Measurements from ENCODE around the gene CATSPER1.
"Not testable (repeated sequence)": the region's sequence is repeated elsewhere in the genome, so short reads cannot be mapped to it uniquely, and the experiment has no call there.

CATSPER1 gene

DNA sequence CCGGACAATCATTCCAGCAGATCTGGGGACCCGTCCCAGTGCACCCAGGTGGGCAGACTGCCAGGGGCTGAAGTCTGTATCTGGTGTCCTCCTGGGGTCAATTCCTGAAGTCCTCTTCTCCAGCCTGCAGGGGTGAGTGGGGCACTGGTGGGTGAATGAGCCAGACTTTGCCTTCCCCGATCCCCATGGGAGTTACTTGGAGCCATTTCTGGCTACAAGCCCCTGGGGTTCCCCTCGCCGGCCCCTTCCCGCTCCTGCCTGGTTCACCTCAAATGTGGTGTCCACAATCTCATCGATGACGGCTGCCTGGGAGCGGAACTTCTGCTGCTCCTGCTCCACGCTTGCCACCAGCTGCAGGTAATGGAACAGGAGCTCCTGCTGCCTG lies 9.5 kb downstream of the CATSPER1 start:
- DNase-seq = no peak

DNA sequence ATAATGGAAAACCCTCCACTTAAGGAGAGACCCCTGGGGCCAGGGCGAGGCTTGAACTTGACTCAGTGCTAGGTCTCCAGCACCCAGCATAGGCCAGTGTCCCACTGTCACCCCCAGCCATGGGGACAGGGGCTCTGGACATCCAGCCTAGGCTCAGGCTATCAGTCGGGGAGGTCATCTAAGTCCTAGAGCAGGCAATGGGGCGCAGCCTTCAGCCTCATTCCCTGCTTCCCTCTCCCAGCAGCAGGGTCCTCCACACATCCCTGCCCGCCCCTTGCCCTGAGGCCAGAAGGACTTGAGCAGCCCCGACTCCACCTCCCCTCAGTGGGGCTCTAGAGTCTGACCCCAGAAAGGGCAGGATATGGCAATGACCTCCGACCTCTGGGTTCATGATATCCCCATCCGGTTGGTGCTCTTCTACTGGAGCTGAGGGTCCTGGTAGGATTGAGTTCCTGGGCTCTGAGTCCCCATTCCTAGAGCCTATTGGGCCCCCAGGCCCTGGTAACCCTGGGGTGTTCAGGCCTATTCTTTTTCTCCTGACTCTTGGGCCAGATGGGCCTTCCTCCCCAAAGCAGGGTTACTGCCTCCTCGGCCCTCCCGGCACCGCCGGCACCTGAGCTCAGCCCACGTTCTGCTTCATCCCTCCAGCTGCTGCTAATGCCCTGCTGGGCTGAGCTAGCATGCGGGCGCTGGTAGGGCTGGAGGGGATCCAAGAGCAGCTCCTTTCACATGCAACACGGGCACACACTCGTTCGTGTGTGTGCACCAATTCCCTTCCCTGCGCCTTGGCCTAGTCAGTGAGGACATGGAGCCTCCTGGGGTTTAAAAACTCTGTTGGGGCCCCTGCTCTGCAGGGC lies 10.1 kb downstream of the CATSPER1 start:
- DNase-seq = no peak

DNA sequence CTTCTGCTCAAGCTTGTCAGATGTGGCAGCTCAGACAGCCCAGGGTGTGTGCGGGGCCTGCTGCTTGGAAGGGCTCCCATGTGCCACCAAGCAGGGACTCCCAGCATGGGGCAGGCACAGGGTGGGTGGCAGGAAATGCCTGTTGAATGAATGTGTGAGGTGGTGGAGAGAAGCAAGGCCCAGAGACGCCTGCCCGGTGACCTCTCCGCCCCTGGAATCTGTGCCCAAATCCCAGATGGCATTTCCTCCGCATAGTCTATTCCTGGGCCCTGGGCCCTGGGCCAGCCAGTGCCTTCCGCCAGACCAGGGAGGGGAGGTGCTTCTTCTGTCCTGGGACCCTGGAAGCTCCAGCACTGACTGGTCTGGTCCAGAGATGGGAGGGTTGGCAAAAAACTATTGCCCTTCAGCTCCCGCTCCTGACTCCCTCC lies 10.8 kb downstream of the CATSPER1 start:
- no peak for DNase-seq

DNA sequence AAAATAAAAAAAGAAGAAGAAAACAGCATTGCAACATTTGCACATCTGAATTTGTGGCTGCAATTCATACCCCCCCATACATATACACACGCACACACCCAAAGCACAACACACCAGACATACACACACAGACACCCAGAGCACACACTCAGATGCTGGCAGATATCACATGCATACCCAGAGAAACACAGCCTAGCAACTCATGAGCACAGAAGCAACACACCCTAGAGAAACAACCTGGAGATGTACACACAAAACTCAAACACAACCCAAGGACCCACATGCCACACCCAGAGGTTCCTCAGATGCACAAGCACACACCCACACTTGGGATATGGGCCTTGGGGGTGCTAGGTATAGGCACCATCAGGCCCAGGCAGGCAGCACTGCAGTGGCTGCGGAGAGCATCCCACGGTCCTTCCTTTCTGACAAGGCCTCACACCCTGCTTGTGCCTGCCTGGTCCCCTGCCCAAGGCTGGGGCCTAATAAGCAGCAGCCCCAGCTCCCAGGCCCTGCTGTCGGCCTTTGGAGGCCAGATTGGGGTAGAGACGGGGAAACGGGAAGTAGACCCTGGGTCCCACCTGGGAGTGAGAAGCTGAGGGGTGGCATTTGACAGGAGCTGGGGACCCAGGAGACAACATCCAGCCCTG lies 11.3 kb downstream of the CATSPER1 start:
- no peak for DNase-seq

DNA sequence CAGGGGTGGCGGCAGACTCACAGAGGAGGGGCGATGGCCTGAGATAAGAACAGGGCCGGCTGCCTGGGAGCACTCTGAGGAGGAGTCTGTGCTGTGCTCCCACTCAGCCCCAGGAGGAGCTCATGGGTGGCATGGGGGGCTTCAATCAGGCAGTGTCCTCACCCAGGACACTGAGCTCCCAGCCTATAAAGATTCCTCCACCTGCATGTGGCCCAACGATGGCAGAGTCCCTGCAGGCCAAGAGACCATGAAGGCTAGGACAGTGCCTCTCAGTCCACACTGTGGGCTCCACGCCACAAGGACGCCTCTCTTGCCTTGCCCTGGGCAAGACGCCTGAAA lies 12.5 kb downstream of the CATSPER1 start:
- DNase-seq = no peak

DNA sequence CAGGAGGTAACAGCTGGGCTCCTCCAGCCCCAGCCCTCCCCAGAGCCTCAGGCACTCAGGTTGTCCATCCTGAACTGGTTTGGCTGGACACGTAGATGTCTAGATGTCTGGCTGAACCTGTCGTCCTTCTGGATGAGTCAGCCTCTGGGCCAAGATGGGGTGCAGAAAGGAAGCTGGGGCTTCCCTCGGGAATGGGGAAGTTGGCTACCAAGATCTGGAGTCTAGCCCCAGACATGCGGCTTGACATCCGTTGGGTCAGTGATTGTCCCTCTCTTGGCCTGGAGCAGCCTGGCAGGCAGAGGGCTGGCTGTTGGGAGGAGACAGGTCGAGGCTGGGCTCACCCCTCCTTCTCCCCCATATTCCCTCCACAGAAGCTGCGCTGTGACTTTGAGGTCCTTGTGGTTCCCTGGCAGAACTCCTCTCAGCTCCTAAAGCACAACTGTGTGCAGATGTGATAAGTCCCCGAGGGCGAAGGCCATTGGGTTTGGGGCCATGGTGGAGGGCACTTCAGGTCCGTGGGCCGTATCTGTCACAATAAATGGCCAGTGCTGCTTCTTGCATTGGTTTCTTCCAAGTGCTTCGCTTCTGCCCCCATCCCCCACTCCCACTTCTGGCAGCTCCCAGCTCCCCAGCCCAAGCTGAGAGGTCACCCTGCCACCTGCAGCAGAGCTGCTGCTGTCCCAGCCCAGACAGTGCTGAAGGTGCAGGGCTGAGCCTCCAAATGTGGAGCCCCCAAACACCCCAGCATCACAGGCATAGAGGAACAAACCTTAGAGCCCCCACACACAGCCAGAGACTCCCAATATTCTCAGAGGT lies 13.1 kb downstream of the CATSPER1 start:
- no peak for DNase-seq

DNA sequence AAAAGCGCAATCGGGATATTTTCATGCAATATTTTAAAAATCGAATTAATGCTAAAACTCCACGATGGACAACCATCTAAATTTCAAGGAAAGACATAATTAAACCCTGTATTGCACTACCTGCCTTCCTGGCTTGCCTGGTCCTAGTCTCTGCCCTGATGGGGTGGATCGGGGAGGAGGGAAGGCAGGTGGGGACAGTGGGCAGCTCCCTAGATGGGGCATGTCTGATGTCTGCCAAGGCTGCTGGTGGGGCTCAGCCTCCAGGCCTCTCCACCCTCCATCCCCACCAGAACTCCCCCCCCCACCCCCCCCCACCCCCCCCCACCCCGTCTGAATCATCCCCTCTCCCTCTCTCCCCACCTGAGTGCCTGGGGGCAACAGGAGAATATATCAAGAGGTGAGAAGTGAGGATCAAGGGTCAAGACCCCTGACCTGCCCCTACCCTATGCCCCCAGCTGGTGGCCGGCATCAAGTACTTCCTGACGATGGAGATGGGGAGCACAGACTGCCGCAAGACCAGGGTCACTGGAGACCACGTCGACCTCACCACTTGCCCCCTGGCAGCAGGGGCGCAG lies 13.8 kb downstream of the CATSPER1 start:
- DNase-seq = no peak

DNA sequence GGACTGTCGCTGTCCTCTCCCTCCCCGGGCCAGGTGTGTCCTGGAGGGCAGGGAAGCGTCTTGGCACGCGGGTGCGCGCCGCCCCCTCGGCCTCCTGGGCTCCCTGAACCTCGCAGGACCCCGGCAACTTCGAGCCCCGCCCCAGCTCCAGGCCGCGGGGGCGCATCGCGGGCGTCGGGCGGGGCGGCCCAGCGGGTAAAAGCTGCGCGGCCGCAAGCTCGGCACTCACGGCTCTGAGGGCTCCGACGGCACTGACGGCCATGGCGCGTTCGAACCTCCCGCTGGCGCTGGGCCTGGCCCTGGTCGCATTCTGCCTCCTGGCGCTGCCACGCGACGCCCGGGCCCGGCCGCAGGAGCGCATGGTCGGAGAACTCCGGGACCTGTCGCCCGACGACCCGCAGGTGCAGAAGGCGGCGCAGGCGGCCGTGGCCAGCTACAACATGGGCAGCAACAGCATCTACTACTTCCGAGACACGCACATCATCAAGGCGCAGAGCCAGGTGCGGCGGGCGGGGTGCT lies 14.4 kb downstream of the CATSPER1 start, which contains the start of gene CST6:
CST6 (plus strand) TSS at position 224 of the 519 bp plus-strand sequence; CDS start at position 261, 37 bp downstream.
- no peak for DNase-seq

DNA sequence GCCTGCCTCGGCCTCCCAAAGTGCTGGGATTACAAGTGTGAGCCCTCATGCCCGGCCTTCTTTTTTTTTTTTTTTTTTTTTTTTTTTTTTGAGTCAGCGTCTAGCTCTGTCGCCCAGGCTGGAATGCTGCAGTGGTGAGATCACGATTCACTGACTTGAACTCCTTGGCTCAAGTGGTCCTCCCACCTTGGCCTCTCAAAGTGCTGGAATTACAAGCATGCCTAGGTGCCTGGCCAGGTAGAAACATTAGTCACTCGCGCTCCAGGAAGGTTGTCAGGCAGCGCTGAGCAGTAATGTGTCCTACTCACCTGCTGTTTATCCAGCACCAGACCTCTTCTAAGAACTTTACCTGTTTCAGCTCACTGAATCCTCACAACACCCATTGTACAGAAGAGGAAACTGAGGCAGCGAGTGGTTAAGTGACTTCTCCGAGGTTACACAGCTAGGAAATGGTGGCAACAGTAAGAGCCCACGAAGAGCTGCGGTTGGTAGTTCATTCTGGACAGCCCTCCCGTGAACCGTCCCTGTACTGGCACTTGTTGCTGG lies 15.0 kb downstream of the CATSPER1 start:
- DNase-seq = peak; percentile 60

DNA sequence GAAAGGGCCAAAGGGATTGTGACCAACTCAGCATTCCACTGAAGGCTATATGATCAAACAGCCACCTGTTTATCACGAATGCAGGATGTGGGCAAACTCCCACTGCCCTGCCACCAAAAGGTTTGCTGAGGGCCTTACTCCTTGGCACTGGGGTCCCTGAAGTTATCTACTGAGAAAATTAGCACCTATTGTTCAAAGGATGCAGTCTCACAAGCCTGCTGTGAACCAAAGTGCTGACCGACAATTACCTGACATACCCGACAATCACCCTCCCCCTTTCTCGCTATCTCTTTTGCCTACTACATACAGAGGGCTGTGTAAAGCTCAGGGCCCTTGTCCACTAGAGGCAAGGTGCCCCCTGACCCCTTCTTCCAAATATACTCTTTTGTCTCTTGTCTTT lies 16.2 kb downstream of the CATSPER1 start:
- not testable (repeated sequence) for DNase-seq

DNA sequence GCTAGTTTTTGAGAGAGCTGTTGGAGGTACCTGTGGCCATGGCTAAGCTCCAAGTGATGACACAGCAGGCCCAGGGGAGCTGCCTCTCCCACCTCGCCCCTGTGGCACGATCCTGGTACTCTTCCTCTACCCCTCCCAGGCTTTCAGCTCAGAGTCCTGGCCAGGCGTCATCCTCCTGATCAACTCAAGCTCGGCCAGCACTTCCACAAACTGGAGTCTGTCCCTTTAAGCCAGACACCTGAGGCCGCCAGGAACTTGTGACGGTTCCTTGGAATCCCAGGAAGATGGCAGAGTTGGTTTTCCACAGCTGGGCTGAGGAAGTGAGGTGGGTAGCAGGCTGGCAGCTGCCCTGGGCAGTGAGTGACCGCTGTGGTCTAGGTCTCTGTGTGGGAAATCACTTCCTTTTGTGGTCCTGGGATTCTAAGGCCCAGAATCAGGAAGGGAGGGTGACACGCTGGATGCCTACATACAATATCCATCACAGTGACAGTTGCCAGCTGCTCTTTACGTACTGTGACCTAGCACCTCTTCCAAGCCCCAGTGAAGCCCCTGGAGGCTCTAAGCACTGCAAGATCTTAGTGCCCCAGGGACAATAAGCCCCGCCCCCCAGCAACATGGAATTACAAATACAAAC lies 17.7 kb downstream of the CATSPER1 start:
- no peak for DNase-seq

DNA sequence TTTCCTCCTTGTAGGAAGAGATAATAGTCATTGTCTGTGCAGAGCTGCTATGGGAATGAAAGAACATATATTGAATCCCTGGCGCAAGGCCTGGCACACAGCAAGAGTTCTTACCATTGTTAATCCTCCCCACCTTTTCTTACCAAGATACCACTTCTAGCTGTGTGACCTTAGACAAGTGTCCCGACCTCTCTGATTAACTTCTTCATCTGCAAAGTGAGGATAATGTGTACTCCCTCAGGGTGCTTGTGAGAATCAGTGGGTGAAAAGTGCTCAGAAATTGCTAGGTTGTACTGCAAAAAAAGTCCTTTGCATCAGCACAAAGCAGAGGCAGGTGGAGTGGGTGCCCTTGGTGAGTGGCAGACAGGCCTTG lies 18.2 kb downstream of the CATSPER1 start:
- DNase-seq = no peak

DNA sequence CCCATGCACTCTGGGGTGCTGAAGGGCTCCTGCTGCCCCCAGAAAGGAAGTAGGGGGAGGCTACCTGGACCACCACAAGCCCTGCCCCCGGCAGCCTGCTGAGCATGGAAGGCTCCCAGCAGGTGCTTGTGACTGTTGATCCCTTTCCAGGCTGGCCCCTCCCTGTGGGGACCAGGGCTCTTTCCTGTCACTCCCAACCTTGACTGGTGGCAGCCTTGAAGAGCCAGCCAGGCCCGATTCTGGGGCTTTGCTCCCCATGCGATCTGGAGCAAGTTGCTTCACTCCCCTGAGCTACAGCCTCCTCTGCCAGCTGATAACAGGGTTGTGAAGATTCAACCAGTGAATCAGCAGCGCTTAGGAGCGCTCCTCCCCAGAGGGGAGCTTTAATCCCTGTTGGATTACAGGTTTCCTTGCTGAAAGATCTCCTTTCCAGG lies 19.1 kb downstream of the CATSPER1 start:
- DNase-seq = no peak

DNA sequence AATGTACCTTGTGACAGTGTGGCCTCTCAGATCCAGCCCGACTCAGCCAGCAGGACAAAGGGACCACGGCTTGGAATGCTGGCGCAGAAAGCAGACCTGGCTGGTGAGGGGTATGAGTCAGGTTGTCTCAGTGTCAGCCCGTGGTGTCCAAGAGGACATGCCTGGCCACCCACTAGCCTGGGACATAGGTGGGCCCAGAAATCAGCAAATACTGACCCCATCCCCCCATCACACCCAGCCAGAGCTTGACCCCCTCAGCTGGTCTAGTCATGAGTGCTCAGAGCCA lies 19.4 kb downstream of the CATSPER1 start:
- no peak for DNase-seq

DNA sequence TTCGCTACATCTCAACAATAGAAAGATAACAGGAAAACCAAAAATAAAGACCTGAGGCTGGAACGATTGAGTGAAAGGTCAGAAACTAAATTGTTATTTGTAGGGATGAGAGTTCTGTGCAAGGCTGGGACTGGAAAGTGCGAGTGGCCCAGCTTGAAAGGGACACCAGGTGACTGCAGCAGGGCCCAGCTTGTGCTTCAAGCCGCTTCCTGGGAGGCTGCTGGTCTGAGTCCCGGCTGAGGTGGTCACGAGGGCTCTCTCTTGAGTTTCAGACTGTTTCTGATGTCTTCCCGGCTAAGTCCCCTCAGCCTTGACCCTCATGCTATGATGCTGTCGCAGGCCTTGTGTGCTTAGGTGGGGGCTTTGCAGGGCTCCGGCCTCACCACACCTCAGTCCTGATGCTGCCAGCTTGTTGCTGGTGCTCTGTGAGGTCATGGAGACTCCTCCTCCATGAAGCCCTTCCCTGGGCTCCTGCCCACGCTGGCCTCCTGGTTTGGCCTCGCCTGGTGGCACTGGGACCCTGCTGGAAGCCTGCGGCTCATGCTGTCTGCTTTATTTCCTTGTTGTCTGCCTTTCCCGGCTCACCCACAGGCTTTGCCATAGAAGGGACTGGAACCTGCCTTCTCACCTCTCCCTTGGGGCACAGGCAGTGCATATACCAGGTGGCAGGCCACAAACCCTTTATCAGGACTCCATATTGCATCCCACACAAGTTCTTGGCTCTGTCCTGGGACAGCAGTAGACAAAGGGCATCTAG lies 20.0 kb downstream of the CATSPER1 start:
- no peak for DNase-seq

DNA sequence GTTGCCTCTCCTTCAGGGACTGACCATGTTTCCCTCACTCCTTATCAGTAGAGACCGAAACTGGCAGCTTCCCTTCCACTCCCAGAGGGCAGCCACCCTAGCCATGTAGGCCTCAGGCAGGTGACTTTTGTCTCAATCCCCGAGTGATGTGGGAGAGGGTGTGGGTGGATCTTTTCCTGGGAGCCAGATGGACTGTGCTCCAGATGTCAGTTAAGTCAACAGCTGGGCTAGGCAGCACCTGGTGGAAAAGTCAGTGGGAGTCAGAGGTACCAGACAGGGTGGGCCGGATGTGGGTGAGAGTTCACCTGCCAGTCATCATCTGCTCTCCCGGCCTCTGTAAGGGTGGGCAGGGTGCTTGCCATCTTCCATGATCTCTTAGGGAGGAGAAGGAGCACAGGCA lies 22.1 kb downstream of the CATSPER1 start:
- no peak for DNase-seq

DNA sequence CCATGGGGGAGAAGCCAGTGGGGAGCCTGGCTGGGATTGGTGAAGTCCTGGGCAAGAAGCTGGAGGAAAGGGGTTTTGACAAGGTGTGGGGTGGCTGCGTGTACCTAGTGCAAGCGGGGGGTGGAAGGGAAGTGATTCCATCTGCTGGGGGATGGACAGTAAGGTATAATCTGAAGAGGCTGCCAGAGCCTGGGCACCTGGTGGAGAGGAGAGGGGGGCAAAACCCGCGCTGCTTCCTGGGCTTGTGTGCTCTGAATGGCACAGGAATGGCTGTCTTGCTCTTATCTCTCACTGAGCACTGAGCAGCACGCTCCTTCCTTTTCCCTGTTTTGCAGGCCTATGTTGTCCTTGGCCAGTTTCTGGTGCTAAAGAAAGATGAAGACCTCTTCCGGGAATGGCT lies 23.0 kb downstream of the CATSPER1 start:
- no peak for DNase-seq

DNA sequence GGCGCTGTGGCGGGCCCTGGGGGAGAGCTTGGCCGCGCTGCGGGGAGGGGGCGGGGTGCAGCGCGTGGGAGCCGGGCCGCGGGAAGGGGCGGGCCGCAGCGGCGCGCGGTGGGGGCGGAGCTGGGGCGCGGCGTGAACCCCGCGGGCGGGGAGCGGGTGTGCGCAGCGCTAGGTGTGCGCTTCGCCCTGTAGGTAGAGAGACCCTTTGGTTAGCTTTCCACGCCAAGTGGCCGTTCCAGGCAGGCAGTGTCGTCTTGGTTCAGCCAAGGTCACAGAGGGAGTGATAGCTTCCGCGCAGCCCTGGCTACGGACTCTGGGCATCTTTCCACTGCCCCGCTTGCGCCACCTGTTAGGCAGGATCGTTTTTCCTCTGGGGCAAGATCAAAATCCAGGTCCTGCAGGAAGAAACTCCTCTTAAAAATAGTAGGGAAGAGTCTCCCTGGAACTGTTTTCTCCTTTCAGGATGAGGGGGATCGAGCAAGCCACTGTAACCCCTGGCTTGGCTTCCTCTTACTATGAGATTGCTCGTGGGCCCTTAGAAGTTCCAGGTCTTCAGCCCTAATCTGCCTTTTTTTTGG lies 23.5 kb downstream of the CATSPER1 start:
- DNase-seq = no peak

DNA sequence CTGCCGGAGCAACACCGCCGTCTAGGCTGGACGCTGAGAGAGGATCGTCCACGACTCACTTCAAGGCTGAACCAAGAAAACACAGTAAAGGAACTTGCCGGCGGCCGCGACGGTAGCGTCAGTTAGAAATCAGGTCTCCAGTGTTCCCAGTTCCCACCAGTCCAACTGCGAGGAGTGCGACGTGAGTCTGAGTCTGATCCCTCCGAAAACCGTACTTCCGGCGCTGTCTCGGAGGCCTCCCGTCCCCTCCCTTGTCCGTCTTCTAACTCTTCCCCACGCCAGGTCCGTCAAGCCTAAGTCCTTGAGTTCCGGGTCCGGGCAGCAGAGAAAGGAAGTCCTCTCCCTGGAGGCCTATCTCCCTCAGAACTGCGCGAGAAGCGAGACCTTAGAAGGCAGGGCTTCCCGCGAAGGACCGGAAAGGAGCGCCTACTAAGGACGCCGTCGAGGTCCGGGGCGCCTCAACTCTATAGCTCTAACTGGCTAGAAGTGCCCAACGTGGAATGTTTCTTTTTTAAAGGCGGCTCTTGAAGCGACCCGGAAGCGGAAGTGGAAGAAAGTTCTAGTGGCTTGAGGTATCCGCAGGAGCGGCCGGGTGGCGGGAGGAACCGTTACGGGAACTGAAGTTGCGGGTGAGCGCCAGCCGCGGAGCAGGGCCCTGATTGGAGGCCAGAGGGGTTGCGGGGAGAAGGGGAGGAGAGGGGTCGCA lies 24.2 kb downstream of the CATSPER1 start, which contains the start of the genes BANF1 and EIF1AD:
BANF1 (plus strand) TSS at position 562 of the 706 bp plus-strand sequence. CDS start 748 bp downstream, outside the sequence.
EIF1AD (minus strand) TSS at position 216 of the 706 bp plus-strand sequence. CDS start 1,768 bp downstream, outside the sequence.
- DNase-seq = peak; percentile 96

DNA sequence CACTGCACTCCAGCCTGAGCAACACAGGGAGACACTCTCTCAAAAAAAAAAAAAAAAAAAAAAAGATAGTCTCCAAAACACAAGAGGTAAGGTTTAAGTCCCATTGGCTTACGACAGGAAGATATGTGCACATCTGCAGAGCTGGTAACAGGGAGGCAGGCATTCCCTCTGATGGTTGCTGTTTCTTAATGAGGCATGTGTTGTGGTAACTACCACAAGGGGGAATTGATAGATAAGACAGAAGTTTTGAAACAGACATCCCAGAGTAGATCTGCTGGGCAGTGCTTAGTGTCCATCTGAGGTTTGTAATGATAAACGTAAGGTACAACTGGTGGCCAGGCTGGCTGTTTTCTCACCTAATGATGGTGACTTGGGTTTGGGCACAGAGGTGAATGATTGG lies 29.0 kb downstream of the CATSPER1 start:
- DNase-seq = no peak

Data from DMS79 (cell line).